Measurements from ENCODE around the gene PLEK.

DNA sequence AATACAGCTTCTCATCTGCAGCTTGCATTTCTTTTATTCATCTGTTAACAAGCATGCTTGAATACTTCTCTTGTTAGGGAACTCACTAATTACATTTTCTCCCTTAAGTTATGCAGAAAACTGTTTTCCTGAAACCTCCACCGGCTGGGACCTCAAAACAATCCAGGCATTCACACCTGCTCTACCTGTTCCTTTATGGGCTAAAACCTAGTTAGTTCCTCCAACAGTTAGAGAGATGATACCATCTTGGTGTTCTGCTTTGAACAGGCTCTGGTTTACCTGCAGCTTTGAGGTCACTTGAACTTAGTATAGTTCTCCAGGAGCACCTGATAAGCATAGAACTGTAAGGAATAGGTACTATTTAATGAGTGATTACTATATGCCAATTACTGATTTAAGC is 6.1 kb downstream of the PLEK start:
- TF ChIP-seq, protein P1, sequence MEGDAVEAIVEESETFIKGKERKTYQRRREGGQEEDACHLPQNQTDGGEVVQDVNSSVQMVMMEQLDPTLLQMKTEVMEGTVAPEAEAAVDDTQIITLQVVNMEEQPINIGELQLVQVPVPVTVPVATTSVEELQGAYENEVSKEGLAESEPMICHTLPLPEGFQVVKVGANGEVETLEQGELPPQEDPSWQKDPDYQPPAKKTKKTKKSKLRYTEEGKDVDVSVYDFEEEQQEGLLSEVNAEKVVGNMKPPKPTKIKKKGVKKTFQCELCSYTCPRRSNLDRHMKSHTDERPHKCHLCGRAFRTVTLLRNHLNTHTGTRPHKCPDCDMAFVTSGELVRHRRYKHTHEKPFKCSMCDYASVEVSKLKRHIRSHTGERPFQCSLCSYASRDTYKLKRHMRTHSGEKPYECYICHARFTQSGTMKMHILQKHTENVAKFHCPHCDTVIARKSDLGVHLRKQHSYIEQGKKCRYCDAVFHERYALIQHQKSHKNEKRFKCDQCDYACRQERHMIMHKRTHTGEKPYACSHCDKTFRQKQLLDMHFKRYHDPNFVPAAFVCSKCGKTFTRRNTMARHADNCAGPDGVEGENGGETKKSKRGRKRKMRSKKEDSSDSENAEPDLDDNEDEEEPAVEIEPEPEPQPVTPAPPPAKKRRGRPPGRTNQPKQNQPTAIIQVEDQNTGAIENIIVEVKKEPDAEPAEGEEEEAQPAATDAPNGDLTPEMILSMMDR (IDR thresholded peaks at IDR 0.05): no peak
- no peak for TF ChIP-seq POLR2A (IDR thresholded peaks at IDR 0.05)
